Activated naive CD4-positive, alpha-beta T cell treated with anti-CD3 and anti-CD28 coated beads for 36 hours (primary cell): ENCODE results near the gene HKDC1. TPM values are rescaled to one million over a fixed set of nuclear protein-coding genes. Genes with fewer than 3 reads are reported as not detected.
"Not testable (repeated sequence)": the region's sequence is repeated elsewhere in the genome, so short reads cannot be mapped to it uniquely, and the experiment has no call there.

Experiments used
- CTCF ChIA-PET: fragments of 350-600 bp; sonication (Branson Sonifier 250); formaldehyde crosslinking; loops from one replicate; lab custom pipeline; 2021; ENCODE audit warnings: antibody characterized with exemption; lab: Charles Lee
- DNase-seq: peaks from one replicate; pipeline ENCODE4 v3.0.0-alpha.2; 2020
- H3K27ac Mint-ChIP-seq: one replicate; pipeline ENCODE4 v1.8.0; 2021; ENCODE audit warnings: mild to moderate bottlenecking, mixed read lengths
- H3K27me3 Mint-ChIP-seq: one replicate; pipeline ENCODE4 v1.8.0; 2021; ENCODE audit warnings: low read depth, mixed read lengths
- H3K36me3 Mint-ChIP-seq: one replicate; pipeline ENCODE4 v1.8.0; 2021; ENCODE audit warnings: low read depth, mixed read lengths
- H3K4me1 Mint-ChIP-seq: one replicate; pipeline ENCODE4 v1.8.0; 2021; ENCODE audit warnings: low read depth, mixed read lengths
- H3K4me3 Mint-ChIP-seq: one replicate; pipeline ENCODE4 v1.8.0; 2021; ENCODE audit warnings: mild to moderate bottlenecking, moderate library complexity, mixed read lengths
- H3K9me3 Mint-ChIP-seq: one replicate; pipeline ENCODE4 v1.8.0; 2021; ENCODE audit warnings: mixed read lengths
- intact Hi-C: fragments of 100-400 bp; cut with micrococcal nuclease; formaldehyde crosslinking; loops from one replicate; pipeline ENCODE4 v1.15.1; 2023
- total RNA-seq, 2 experiments: library from RNA; stranded (reverse); gene quantifications; one replicate each; pipeline ENCODE4 v1.2.3, GENCODE V29; 2021

HKDC1 gene
- total RNA-seq, 2 experiments from 2014 or later, result 1.5 to 1.6 TPM

DNA sequence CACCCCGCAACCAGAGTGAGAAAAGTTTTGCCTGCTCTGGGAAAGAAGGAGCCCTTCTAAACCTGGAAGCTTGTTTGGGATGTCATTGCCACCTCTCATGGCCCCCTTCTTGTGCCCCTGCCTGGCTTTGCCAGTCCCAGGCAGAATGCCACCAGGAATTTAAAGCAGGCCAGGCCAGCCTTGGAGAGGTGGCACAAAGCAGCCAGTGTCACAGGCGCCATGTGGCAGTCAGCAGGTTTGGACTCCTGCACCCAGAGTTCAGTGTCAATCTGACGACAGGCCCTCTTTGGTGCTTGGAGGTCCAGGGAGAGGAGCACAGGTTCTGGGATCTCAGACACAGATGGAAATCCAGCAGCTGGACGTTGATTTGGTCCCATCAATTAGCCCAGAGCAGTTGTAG lies 70.9 kb downstream of the HKDC1 start:
- Mint-ChIP-seq H3K27me3 (no peaks in the 10 kb centered on the region), H3K9me3 (no peaks in the 10 kb centered on the region), H3K27ac (no peak overlapping the region), H3K36me3 (no peaks in the 10 kb centered on the region), H3K4me3 (no peak overlapping the region), H3K4me1 (no peaks in the 10 kb centered on the region)
- intact Hi-C loops, result no loop called here
- CTCF ChIA-PET, result no interaction called here
- DNase-seq, result no peak

DNA sequence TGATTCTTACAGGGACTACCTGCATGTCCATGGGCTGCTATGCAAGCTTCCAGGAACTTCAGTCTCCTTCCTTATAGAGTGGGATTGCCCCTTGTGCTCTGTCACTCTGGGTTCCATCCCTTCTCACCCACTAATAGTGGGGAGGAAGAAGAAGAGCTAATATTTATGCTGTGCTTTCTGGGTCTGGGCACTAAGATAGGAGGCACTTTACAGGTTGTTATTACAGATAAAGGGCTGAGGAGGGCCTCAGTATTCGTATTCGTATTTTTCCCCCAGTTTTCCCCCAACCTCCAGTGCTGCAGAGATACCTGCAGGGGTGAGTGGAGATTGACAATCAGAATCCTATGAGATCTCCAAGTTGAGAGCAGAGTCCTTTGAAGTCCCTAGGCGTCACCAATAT lies 72.3 kb downstream of the HKDC1 start:
- no peak for DNase-seq
- no peaks in the 10 kb centered on the region for H3K36me3 Mint-ChIP-seq
- H3K9me3 Mint-ChIP-seq, result no peaks in the 10 kb centered on the region
- no peaks in the 10 kb centered on the region for H3K27me3 Mint-ChIP-seq
- intact Hi-C loops, result no loop called here
- no peak overlapping the region for H3K4me3 Mint-ChIP-seq
- CTCF ChIA-PET, result interaction anchor here (0.6 kb wide), 1 partner anchor 57 kb away, joined by 5 read pairs; no protein-coding TSS in a partner anchor
- no peak overlapping the region for H3K27ac Mint-ChIP-seq
- H3K4me1 Mint-ChIP-seq, result no peaks in the 10 kb centered on the region

DNA sequence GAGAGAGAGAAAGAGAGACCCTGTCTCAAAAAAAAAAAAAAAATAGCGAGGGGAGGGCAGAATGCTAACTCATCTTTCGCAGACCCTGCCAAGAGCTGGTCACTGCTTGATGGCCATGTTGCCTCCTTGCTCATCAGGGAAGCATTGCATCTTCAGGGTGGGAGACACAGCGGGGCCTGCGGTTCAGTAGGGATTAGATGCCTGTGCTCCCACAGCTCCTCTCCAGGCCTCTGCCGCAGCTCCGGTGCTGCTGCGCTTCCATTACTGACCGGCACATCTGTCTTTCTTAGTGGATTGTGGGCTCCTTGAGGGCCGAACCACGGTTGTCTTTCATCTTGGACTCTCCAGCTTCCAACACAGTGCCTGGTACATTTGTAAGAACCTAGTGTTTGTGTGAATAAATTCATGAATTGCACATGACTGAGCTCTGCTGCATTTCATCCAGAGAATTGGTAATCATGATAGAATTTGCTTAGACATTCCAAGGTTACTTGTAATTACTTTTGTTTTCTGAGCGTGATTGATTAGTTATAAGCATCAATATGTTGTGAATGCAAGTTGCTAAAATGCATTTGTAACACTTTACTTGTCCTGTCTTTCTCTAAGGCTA lies 75.0 kb downstream of the HKDC1 start:
- CTCF ChIA-PET, result interaction anchor here (0.6 to 2.6 kb wide), 2 partner anchors 95 to 1641 kb away, joined by 3 to 8 read pairs; no protein-coding TSS in a partner anchor

DNA sequence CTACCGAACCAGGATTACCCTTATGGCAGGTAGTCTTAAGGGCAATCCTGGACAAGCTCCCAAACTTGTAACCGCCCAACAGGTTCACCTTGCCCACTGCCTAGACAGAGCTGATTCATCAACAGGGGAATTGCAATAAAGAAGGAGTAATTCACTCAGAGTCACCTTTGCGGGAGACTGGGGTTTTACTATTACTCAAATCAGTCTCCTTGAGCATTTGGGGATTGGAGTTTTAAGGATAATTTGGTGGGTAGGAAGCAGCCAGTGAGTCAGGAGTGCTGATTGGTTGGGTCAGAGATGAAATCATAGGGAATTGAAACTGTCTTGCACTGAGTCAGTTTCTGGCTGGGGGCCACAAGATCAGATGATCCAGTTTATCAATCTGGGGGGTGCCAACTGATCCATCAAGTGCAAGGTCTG lies 83.5 kb downstream of the HKDC1 start:
- intact Hi-C loops, result no loop called here
- Mint-ChIP-seq H3K4me3 (no peak overlapping the region), H3K27me3 (no peaks in the 10 kb centered on the region), H3K9me3 (no peaks in the 10 kb centered on the region), H3K27ac (no peak overlapping the region), H3K36me3 (no peaks in the 10 kb centered on the region), H3K4me1 (peaks cover 3% of the 10 kb centered on the region)
- peak; percentile 33 for DNase-seq
- CTCF ChIA-PET, result interaction anchor here (1.6 kb wide), 1 partner anchor 18 kb away, joined by 4 read pairs; no protein-coding TSS in a partner anchor

More for the DNA sequence above, 75.0 kb downstream of the HKDC1 start:
- H3K4me1 Mint-ChIP-seq, result no peaks in the 10 kb centered on the region
- no peak overlapping the region for H3K4me3 Mint-ChIP-seq
- intact Hi-C loops, result no loop called here
- H3K36me3 Mint-ChIP-seq, result no peaks in the 10 kb centered on the region
- H3K9me3 Mint-ChIP-seq, result no peaks in the 10 kb centered on the region
- no peak for DNase-seq
- no peak overlapping the region for H3K27ac Mint-ChIP-seq
- no peaks in the 10 kb centered on the region for H3K27me3 Mint-ChIP-seq

DNA sequence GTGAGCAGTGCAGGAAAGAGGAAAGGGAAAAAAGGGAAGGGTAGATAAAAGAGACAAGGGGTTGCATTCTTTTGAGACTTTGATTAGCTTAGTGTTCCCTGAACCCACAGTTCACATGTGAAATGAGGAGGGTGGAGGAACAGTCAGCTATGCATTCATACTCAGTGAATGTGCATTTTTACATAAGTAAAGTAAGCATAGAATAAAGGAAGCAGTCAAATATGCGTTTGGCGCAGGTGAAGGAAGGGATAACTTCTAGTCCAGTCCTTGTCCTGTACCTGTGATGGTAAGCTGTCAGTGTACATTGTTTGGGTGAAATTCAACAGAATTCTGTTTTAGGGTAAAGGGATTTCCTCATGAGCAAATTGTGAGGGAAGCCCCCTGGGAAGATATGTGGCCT lies 86.3 kb downstream of the HKDC1 start:
- peaks cover 3% of the 10 kb centered on the region for H3K4me1 Mint-ChIP-seq
- no peaks in the 10 kb centered on the region for H3K9me3 Mint-ChIP-seq
- H3K4me3 Mint-ChIP-seq, result no peak overlapping the region
- CTCF ChIA-PET, result interaction anchor here (0.6 to 1.6 kb wide), 3 partner anchors 16 to 86 kb away, joined by 3 to 4 read pairs (median 4); no protein-coding TSS in a partner anchor
- no peak overlapping the region for H3K27ac Mint-ChIP-seq
- no peaks in the 10 kb centered on the region for H3K27me3 Mint-ChIP-seq
- DNase-seq, result no peak
- intact Hi-C loops, result no loop called here
- H3K36me3 Mint-ChIP-seq, result no peaks in the 10 kb centered on the region

DNA sequence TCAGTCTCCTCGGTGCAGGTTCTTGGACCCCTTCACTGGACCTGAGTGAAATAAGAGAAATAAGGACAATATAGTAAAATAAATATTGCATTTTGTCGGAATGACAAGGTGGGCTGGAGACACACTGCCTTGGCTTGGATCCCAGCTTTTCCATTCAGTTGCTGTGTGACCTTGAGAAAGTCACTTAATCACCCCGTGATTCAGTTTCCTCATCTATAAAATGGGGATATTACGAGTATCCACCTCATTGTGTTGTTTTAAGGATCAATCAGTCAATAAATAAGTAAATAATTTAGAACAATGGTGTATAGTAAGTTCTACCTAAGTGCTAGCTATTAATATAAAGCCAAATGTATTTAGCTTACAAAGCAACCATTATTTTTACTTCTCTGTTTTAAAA lies 87.3 kb downstream of the HKDC1 start:
- intact Hi-C loops, result no loop called here
- H3K9me3 Mint-ChIP-seq, result no peaks in the 10 kb centered on the region
- CTCF ChIA-PET, result interaction anchor here (1.6 kb wide), 1 partner anchor 17 kb away, joined by 4 read pairs; no protein-coding TSS in a partner anchor

DNA sequence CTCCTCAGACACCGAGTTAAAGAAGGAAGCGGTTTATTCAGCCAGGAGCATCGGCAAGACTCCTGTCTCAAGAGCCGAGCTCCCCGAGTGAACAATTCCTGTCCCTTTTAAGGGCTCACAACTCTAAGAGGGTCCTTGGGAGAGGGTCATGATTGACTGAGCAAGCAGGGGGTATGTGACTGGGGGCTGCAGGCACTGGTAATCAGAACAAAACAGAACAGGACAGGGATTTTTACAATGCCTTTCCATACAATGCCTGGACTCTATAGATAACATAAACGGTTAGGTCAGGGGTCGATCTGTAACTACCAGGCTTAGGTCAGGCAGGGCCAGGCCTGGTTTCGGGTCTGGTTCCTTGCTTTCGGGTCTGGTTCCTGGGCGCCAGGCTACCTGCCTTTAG lies 88.2 kb downstream of the HKDC1 start:
- H3K4me3 Mint-ChIP-seq, CTCF ChIA-PET, H3K9me3 Mint-ChIP-seq, DNase-seq, H3K27me3 Mint-ChIP-seq, H3K36me3 Mint-ChIP-seq, H3K27ac Mint-ChIP-seq, intact Hi-C loops, H3K4me1 Mint-ChIP-seq: not testable (repeated sequence)

More for the DNA sequence above, 87.3 kb downstream of the HKDC1 start:
- H3K36me3 Mint-ChIP-seq, result no peaks in the 10 kb centered on the region
- no peaks in the 10 kb centered on the region for H3K27me3 Mint-ChIP-seq
- no peak for DNase-seq
- H3K4me1 Mint-ChIP-seq, result peaks cover 3% of the 10 kb centered on the region
- H3K4me3 Mint-ChIP-seq, result no peak overlapping the region
- H3K27ac Mint-ChIP-seq, result no peak overlapping the region

DNA sequence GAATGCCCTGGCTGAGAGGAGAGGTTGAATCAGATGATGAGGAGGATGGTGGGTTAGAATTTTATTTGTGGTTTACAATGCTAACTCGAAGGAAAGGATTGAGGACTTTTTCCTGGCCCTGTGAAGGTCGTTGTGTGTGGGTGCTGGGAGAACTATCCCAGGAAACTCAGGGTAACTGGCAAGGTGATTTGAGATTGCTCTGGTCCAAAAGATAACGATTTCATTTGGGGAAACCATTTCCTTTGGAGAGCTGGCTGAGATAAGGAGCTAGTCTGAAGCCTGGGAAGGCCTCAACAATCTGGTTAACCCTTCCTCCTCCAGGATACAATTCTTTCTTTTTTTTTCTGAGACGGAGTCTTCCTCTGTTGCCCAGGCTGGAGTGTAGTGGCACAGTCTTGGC lies 91.2 kb downstream of the HKDC1 start:
- Mint-ChIP-seq H3K36me3 (no peaks in the 10 kb centered on the region), H3K27me3 (no peaks in the 10 kb centered on the region), H3K27ac (no peak overlapping the region), H3K4me1 (peaks cover 5% of the 10 kb centered on the region), H3K4me3 (no peak overlapping the region), H3K9me3 (no peaks in the 10 kb centered on the region)
- CTCF ChIA-PET, result interaction anchor here (0.6 kb wide), 1 partner anchor 585 kb away, joined by 3 read pairs; no protein-coding TSS in a partner anchor
- no peak for DNase-seq
- intact Hi-C loops, result no loop called here

DNA sequence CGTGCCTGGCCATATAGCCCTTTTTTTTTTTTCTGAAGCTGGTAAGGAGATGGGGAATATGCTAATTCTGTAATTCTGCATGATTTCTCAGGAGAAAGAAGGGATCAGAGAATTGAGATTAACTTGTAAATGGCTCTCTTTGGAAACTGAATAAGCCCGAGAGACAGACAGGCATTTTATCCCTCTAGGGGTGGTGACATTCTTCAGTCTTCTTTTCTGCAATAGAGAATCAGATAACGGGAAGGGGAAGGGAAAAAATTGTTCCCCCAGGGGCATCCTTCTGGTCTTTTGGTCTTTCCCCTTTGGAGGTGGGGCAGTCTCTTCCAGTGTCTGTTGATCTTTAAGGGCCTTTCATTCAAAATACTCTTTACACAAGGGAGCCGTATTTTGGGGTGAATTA lies 92.4 kb downstream of the HKDC1 start:
- Mint-ChIP-seq H3K36me3 (no peaks in the 10 kb centered on the region), H3K27me3 (no peaks in the 10 kb centered on the region), H3K4me3 (no peak overlapping the region), H3K9me3 (no peaks in the 10 kb centered on the region), H3K27ac (no peak overlapping the region), H3K4me1 (peaks cover 12% of the 10 kb centered on the region)
- no peak for DNase-seq
- intact Hi-C loops, result no loop called here
- CTCF ChIA-PET, result interaction anchor here (0.6 kb wide), 1 partner anchor 51 kb away, joined by 3 read pairs; no protein-coding TSS in a partner anchor

DNA sequence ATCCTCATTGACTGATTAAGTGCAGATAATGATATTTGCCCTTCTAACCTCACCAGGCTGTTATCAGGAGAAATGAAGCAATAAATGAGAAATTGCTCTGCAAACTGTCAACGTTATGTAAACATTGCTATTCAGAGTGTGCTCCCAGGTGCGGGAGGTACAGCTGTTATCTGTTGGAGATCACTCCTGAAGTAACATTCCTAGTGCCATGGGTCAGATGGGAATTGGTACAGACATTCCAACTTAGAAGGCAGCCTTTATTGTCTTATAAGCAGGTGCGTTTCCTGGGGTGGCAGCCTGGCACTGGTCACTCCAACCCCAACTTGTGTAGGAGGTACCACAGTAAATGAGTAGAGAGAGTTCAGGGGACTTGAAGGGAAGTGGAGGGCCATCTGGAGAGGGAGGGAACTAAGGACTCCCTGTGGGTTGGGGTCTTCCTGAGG lies 95.0 kb downstream of the HKDC1 start:
- DNase-seq, result no peak
- Mint-ChIP-seq H3K4me3 (no peak overlapping the region), H3K27ac (no peak overlapping the region), H3K27me3 (no peaks in the 10 kb centered on the region), H3K9me3 (no peaks in the 10 kb centered on the region), H3K4me1 (peaks cover 18% of the 10 kb centered on the region), H3K36me3 (peaks cover 10% of the 10 kb centered on the region)
- CTCF ChIA-PET, result no interaction called here
- intact Hi-C loops, result loop anchor here (5.0 kb wide), 2 partner anchors 42 to 77 kb away; no protein-coding TSS in a partner anchor

DNA sequence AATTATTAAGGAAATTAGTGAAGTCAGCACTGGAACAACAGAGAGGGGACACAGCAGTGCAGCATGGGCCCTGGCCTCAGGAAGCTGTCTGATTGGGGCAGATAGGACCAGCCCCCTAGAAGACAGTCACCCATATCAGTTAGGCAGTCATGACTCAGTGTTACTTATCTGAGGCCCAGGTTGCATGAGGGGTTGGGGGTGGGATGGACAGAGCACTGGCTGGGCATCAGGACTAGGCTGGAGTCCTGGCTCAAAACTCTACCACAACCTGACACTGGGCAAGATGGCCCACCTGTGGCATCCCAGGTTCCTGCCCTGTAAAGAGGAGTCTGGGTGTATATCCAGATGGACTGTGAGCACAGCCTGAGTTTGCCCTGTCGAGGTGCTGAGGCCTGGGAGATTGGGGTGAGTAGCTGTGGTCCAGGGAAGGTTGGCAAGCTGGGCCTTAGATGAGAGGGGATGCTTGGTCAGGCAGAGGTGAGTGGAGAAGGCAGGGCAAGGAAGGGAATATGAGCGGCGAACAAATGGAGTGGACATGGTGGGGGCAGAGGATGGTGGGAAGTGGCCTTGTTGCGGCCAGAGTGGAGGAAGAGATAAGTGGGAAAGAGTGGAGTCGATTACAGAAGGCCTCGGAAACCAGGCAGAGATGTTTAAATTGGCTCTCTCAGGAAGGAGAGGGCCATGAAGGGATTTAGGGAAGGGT lies 95.6 kb downstream of the HKDC1 start:
- Mint-ChIP-seq H3K36me3 (peaks cover 12% of the 10 kb centered on the region), H3K9me3 (no peaks in the 10 kb centered on the region), H3K27ac (no peak overlapping the region), H3K27me3 (no peaks in the 10 kb centered on the region), H3K4me1 (peaks cover 25% of the 10 kb centered on the region), H3K4me3 (no peak overlapping the region)
- intact Hi-C loops, result loop anchor here (5.0 kb wide), 2 partner anchors 42 to 77 kb away; no protein-coding TSS in a partner anchor
- DNase-seq, result no peak
- CTCF ChIA-PET, result no interaction called here

DNA sequence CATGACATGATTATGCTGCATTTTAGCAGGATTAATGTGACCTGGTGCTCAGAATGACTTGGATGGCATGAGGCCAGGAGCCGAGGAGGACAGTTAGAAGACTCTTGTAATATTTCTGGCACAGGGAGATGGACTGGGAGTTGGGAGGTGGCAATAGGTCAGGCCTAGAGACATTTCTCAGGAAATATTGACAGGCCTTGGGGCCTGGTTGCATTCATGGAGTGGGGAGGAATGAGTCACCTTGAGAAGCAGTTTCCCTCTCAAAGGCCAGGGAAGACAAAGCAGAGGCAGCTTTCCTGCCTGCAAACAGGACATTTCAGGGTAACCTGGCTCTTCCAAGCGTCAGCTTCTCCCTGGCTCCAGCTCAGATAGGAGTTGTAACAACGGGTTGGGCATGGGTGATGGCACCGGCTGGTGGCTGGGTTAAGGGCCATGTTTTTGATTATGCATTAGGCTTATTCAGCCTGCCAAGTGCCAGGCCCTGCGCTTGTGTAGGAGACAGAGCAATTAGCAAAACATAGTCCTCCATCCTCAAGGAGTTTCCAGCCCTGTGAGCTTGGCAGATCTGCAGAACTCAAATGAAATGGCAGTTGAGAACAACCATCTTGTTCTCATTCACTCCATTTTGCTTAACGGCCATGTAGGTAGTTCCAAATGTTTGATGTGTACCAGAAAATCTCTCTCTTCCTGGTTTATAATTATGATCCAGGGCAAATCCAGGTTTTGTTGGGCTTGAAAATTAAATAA lies 96.4 kb downstream of the HKDC1 start:
- Mint-ChIP-seq H3K27ac (no peak overlapping the region), H3K4me3 (no peak overlapping the region), H3K4me1 (peaks cover 32% of the 10 kb centered on the region), H3K9me3 (no peaks in the 10 kb centered on the region), H3K36me3 (peaks cover 13% of the 10 kb centered on the region), H3K27me3 (no peaks in the 10 kb centered on the region)
- no peak for DNase-seq
- intact Hi-C loops, result loop anchor here (5.0 kb wide), 2 partner anchors 41 to 76 kb away; no protein-coding TSS in a partner anchor
- CTCF ChIA-PET, result no interaction called here
